Duodenal mucosa (tissue), 2 donors: Measurements from ENCODE around the gene USP10.

ENCODE experiments used
- H3K27ac ChIP-seq: one replicate; pipeline ENCODE4 v1.7.0; 2013; ENCODE audit warnings: low read depth, low read length
- H3K27me3 ChIP-seq, 2 donors: one replicate each; pipeline ENCODE4 v1.7.0; 2013; ENCODE audit warnings: low read length in 2 of 2, control low read depth in 1 of 2; ENCODE audit not compliant: insufficient read depth in 2 of 2, control insufficient read depth in 1 of 2
- H3K36me3 ChIP-seq, 2 donors: one replicate each; pipeline ENCODE4 v1.7.0; 2013; ENCODE audit warnings: low read length in 2 of 2, control low read depth in 1 of 2; ENCODE audit not compliant: insufficient read depth in 2 of 2, control insufficient read depth in 1 of 2
- H3K4me1 ChIP-seq, 2 donors: one replicate each; pipeline ENCODE4 v1.7.0; 2013; ENCODE audit warnings: low read length in 2 of 2, control low read depth in 1 of 2; ENCODE audit not compliant: insufficient read depth in 2 of 2, control insufficient read depth in 1 of 2
- H3K4me3 ChIP-seq, 2 donors: one replicate each; pipeline ENCODE4 v1.7.0; 2013; ENCODE audit warnings: low read length in 2 of 2, low read depth in 1 of 2
- H3K9ac ChIP-seq, 2 donors: one replicate each; pipeline ENCODE4 v1.7.0; 2013; ENCODE audit warnings: low read length in 2 of 2, low read depth in 1 of 2
- H3K9me3 ChIP-seq, 2 donors: one replicate each; pipeline ENCODE4 v1.7.0; 2013; ENCODE audit warnings: low read length in 2 of 2, control low read depth in 1 of 2; ENCODE audit not compliant: control insufficient read depth in 1 of 2

Gene USP10

DNA sequence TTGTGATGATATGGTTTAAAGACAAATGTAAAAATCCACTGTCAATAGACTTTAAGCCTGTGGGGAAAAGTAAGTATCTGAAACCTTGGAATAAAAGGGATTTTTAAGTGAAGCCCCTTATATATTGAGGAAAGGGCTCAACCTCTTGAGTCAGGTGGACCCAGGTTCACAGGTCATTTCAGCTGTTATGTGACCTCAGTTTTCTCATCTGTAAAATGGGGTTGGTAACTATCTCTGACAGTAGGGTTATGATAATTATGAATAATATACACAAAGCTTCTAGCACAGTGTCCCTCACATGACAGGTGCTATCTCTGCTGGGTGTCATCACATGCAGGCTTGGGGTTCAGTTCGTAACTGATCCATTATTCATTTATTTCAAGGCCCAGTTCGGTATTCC, 57.0 kb downstream of the USP10 start:
- peaks cover 5 to 33% of the 10 kb centered on the region in 2 donors for H3K36me3 ChIP-seq
- H3K9ac ChIP-seq = no peak overlapping the region
- H3K27ac ChIP-seq = no peak overlapping the region
- H3K4me3 ChIP-seq = no peak overlapping the region
- H3K9me3 ChIP-seq = no peaks in the 10 kb centered on the region
- H3K27me3 ChIP-seq = no peaks in the 10 kb centered on the region
- H3K4me1 ChIP-seq = peaks cover 10% of the 10 kb centered on the region in 2 donors

DNA sequence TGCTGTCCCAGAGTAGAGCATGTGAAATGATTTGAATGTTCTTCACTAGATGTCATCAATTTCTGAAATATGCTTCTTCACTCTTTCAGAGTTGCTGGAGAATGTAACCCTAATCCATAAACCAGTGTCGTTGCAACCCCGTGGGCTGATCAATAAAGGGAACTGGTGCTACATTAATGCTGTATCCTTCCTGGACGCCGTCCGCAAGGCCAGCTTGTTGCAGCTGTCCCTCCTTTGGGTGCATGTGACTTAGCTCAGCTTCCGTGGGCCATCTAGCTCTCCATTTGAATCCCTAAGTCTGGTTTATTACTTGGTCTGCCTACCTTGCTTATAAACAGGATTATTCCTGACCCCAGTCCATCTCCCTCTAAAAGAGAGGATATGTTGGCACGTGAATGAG, 58.8 kb downstream of the USP10 start:
- H3K4me3 ChIP-seq = no peak overlapping the region
- no peak overlapping the region for H3K9ac ChIP-seq
- peak overlapping the region; percentile 62 for H3K27ac ChIP-seq
- H3K27me3 ChIP-seq = no peaks in the 10 kb centered on the region
- peaks cover 8 to 10% of the 10 kb centered on the region in 2 donors for H3K4me1 ChIP-seq
- peaks cover 11 to 47% of the 10 kb centered on the region in 2 donors for H3K36me3 ChIP-seq
- H3K9me3 ChIP-seq = no peaks in the 10 kb centered on the region

DNA sequence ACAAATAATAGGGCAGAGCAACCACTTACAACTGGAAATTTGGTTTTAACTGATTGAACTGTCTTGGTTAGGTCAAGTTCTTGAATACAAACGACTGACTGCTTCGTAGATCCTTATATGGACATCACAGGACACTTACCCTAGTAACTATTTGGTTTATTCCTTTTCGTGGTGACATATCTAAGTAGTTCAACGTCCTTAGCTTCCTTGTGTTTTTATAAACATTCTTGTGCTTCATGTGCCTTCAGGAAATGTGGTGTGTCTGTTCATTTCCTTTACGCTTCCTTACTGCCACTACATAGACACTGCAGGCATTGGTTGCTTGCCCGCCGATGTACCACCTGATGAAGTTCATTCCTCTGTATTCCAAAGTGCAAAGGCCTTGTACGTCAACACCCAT, 59.3 kb downstream of the USP10 start:
- Histone ChIP-seq H3K4me3 (no peak overlapping the region), H3K36me3 (peaks cover 16 to 51% of the 10 kb centered on the region in 2 donors), H3K27ac (peak overlapping the region; percentile 62), H3K9ac (no peak overlapping the region), H3K27me3 (no peaks in the 10 kb centered on the region), H3K9me3 (no peaks in the 10 kb centered on the region), H3K4me1 (peaks cover 6 to 8% of the 10 kb centered on the region in 2 donors)

DNA sequence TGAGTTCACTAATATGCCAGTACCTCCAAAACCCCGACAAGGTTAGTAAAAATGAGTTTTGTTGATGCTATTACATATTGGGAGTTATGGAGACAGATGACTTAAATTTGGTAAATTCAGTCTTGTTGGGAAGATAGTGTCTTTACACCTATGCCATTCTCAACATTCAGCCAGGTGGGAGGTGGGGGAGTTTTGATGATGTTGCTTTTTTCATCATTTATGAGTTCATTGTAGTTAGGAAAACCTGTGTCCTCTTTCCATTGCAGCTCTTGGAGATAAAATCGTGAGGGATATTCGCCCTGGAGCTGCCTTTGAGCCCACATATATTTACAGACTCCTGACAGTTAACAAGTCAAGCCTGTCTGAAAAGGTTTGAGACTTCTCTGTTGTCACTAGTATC, 60.1 kb downstream of the USP10 start:
- no peak overlapping the region for H3K9ac ChIP-seq
- H3K4me1 ChIP-seq = peaks cover 0 to 1% of the 10 kb centered on the region in 2 donors
- H3K9me3 ChIP-seq = no peaks in the 10 kb centered on the region
- no peak overlapping the region for H3K27ac ChIP-seq
- no peaks in the 10 kb centered on the region for H3K27me3 ChIP-seq
- H3K4me3 ChIP-seq = no peak overlapping the region
- H3K36me3 ChIP-seq = peaks cover 19 to 58% of the 10 kb centered on the region in 2 donors

DNA sequence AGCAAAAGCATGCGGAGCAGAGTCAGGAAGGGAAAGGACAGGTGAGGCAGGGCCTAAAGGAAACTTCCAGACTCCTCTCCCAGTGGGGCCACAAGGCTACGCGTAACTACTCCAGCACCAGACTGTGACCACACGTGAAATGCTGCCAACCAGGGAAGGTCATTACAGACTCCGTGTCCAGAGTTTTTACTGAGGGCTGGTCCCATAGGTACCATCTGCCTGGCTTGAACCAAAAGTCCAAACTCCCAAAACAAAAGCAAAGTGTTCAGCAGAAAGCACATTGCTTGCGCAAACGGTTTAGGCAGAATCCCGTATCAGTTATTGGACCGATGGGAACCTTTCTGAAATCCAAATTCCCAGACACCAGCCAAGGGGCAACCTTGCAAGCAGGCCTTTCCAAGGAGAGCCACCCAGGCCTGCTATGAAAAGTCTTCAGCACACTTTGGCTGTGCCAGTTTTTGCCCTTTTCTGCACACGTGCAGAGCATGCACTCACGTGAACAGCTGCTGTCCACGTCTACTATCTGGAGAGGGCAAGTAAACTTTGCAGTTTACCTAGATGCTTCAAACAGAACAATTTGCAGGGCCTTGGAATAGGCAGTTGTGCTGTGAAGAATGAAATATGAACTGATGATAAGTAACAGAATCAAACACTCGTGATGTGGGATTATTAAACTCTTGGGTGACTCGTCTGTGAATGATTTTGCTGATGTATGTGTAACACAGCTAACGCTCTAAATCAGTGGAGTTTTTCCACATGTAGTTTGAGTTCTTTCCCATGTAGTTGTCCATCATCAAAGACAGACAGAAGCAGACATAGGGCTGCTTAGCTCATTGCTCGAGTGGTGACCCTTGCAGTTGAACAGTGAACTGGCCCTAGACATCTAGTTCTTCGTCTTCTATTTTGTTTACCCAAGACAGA, 61.9 kb downstream of the USP10 start:
- Histone ChIP-seq H3K27ac (no peak overlapping the region), H3K36me3 (peaks cover 33 to 72% of the 10 kb centered on the region in 2 donors), H3K9ac (no peak overlapping the region), H3K4me1 (no peaks in the 10 kb centered on the region), H3K27me3 (no peaks in the 10 kb centered on the region), H3K4me3 (no peak overlapping the region), H3K9me3 (no peaks in the 10 kb centered on the region)

DNA sequence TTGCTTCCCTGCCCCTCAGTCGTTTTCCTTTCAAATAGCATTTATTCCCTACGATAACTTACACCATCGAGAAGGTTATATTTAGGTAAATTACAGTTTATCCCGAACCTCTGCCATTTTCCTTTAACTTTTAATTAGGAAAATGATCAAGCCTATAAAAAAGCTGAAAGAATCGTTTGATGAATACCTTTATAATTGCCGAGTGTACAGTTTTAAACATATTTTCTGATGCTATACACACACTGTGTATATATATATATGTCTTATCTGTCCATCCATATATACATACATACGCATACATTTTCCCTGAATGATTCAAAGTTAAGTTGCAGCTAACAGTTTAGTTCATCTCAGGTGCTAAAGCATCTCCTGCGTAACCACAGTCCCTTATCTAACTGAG, 63.4 kb downstream of the USP10 start:
- peaks cover 41 to 78% of the 10 kb centered on the region in 2 donors for H3K36me3 ChIP-seq
- no peak overlapping the region for H3K9ac ChIP-seq
- no peaks in the 10 kb centered on the region for H3K27me3 ChIP-seq
- no peaks in the 10 kb centered on the region for H3K4me1 ChIP-seq
- no peak overlapping the region for H3K4me3 ChIP-seq
- H3K9me3 ChIP-seq = no peaks in the 10 kb centered on the region
- H3K27ac ChIP-seq = no peak overlapping the region

DNA sequence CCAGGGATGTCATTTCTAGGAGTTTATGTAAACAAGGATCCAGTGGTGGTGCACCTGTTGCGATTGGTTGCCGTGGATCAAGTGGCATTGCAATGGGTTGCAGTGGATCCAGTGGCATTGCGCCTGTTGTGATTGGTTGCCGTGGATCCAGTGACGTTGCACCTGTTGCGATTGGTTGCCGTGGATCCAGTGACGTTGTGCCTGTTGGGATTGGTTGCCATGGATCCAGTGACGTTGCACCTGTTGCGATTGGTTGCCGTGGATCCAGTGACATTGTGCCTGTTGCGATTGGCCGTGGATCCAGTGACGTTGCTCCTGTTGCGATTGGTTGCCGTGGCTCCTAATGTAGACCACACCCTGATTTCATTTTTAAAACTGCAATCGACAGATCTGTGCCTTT, 63.8 kb downstream of the USP10 start:
- Histone ChIP-seq H3K9me3 (no peaks in the 10 kb centered on the region), H3K9ac (no peak overlapping the region), H3K4me1 (no peaks in the 10 kb centered on the region), H3K36me3 (peaks cover 44 to 79% of the 10 kb centered on the region in 2 donors), H3K4me3 (no peak overlapping the region), H3K27ac (no peak overlapping the region), H3K27me3 (no peaks in the 10 kb centered on the region)

DNA sequence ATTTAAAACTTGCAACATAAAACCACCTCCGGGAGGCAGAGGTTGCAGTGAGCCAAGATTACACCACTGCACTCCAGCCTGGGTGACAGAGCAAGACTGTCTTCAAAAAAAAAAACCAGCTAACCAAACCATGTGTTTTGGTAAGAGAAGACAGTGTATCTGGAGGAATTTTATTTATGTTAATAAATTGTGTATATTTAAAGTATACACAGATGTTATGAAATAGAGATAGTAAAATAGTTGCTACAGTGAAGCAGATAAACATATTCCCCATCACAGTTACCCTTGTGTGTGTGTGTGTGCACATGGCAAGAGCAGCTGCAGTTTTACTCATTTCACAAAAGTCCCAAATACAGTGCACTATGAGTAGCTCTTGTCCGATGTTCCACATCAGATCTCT, 65.2 kb downstream of the USP10 start:
- no peaks in the 10 kb centered on the region for H3K4me1 ChIP-seq
- no peak overlapping the region for H3K4me3 ChIP-seq
- H3K9ac ChIP-seq = no peak overlapping the region
- H3K9me3 ChIP-seq = no peaks in the 10 kb centered on the region
- no peaks in the 10 kb centered on the region for H3K27me3 ChIP-seq
- H3K27ac ChIP-seq = no peak overlapping the region
- H3K36me3 ChIP-seq = peaks cover 44 to 84% of the 10 kb centered on the region in 2 donors

DNA sequence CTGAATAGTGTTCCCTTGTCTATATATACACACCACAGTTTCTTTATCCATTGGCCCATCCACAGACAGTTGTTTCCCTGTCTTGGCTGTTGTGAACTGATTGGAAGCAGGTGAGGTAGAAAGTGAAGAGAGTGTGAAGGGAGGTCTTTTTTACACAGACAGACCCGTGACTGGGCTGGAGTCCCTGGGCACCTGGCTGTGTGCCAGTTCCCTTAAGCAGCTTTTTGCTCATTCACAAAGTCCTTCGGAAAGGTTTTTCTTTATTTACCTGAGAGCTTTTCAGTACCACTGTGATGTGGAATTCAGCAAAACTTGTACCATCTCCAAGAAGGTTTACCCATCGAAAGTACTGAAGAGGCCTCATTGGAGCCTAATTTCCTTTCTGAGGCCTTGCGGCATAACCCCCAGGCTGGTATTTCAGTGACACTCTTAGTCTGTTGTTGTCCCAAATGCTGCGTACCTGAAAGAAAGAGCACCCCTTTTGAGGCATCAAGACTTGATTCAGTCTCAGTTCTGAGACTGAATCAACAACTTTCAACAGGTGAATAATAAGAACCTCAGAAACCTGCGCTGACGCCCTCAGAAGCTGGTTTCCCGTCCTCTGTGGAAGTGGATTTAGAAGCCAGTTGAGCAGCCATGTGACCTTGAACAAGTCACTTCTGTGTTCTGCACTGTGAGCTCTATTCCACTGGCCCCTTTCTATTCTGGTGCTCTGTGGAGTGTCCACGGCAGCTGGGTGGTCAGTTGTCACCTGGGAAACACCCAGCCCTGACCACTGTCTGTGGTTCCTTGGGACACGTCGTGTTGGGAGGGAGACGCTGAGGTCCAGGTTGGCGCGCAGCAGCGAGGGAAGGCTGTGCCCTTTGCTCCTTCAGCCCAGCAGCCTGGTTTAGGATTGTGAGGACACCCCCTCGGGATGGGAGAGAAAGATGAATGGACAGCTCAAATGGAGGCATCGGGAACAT, 66.1 kb downstream of the USP10 start:
- Histone ChIP-seq H3K36me3 (peaks cover 44 to 78% of the 10 kb centered on the region in 2 donors), H3K27ac (no peak overlapping the region)

More for the DNA sequence above, 66.1 kb downstream of the USP10 start:
- Histone ChIP-seq H3K4me1 (no peaks in the 10 kb centered on the region), H3K4me3 (no peak overlapping the region), H3K27me3 (no peaks in the 10 kb centered on the region), H3K9me3 (no peaks in the 10 kb centered on the region), H3K9ac (no peak overlapping the region)
